Heart left ventricle (tissue), 16 donors: ENCODE results near the gene ADAMTS20. TPM values are rescaled to one million over a fixed set of nuclear protein-coding genes. Genes with fewer than 3 reads are reported as not detected.

ENCODE experiments used
- ATAC-seq, 4 donors: fragments of 200-7000 bp; cut with Tn5 transposase; one replicate each; pipeline ENCODE4 v1.9.1; 2020 to 2022; ENCODE audit warnings: moderate library complexity in 4 of 4, mild to moderate bottlenecking in 3 of 4, moderate number of reproducible peaks in 1 of 4
- DNase-seq, 5 donors: peaks; one replicate each; pipeline ENCODE4 v3.0.0-alpha.2; 2020
- H3K27ac ChIP-seq, 12 donors: fragments of 200-600 bp; sonication (generic) in 4 of 12; one replicate each; pipeline versions ENCODE4 v1.5.0 to v1.8.0; 2016 to 2022; ENCODE audit warnings: mild to moderate bottlenecking in 2 of 12
- H3K27me3 ChIP-seq, 9 donors: fragments of 200-600 bp; sonication (generic) in 2 of 9; one replicate each; pipeline versions ENCODE4 v1.5.1 to v1.8.0; 2016 to 2022; ENCODE audit warnings: mild to moderate bottlenecking in 3 of 9
- H3K36me3 ChIP-seq, 9 donors: fragments of 200-600 bp; sonication (generic) in 2 of 9; one replicate each; pipeline versions ENCODE4 v1.5.0 to v1.8.0; 2018 to 2022; ENCODE audit warnings: mild to moderate bottlenecking in 2 of 9
- H3K4me1 ChIP-seq, 12 donors: fragments of 200-600 bp; sonication (generic) in 4 of 12; one replicate each; pipeline versions ENCODE4 v1.5.0 to v1.8.0; 2016 to 2022; ENCODE audit warnings: mild to moderate bottlenecking in 3 of 12
- H3K4me3 ChIP-seq, 12 donors: fragments of 200-600 bp; sonication (generic) in 4 of 12; one replicate each; pipeline versions ENCODE4 v1.5.0 to v1.8.0; 2017 to 2022; ENCODE audit warnings: mild to moderate bottlenecking in 9 of 12, moderate library complexity in 4 of 12
- H3K9me3 ChIP-seq, 12 donors: fragments of 200-600 bp; sonication (generic) in 4 of 12; one replicate each; pipeline versions ENCODE4 v1.5.0 to v1.8.0; 2016 to 2022; ENCODE audit warnings: mild to moderate bottlenecking in 1 of 12
- CTCF ChIP-seq, 12 donors: fragments of 200-600 bp; sonication (generic) in 4 of 12; IDR thresholded peaks; one replicate each; pipeline versions ENCODE4 v1.5.0 to v1.8.0; 2018 to 2022; ENCODE audit warnings: antibody characterized with exemption in 12 of 12, mild to moderate bottlenecking in 5 of 12
- POLR2A ChIP-seq, 2 donors: fragments of 450-650 bp; IDR thresholded peaks; one replicate each; pipeline ENCODE4 v1.6.1; 2017; ENCODE audit warnings: antibody characterized with exemption in 2 of 2, mild to moderate bottlenecking in 2 of 2, moderate library complexity in 2 of 2
- WGBS, 4 donors: extraction: QIAGEN DNeasy Blood & Tissue Kit in 2 of 4; methylation state at CpG; one replicate each; pipeline versions ENCODE4 v1.1.5 to v1.1.7; 2013 to 2018; 5-methylcytosine and 5-hydroxymethylcytosine counted together
- intact Hi-C, 10 donors: fragments of 100-400 bp; cut with DNase I; formaldehyde crosslinking; loops; one replicate each; pipeline versions ENCODE4 v1.11.1 to v1.14.2; 2022
- polyA plus RNA-seq, 2 donors: library from polyadenylated mRNA; stranded (reverse); fragments of 200-250 nt; gene quantifications; one replicate each; pipeline ENCODE4 v1.2.3, GENCODE V29; 2013
- total RNA-seq, 9 donors: library from RNA; depleted of rRNA in 2 of 9; stranded (reverse); fragments of >200 nt in 2 of 9; fragmentation: NEBNext Ultra II Directional in 3 of 9; extraction: Animal tissue kit (Norgen Biotek cat#: 25700) in 3 of 9; gene quantifications; one replicate each; pipeline versions ENCODE4 v1.1.0 to v1.2.4, GENCODE V29; 2016 to 2023
- donor health status: ischemic (EF 13 %, LVEDD 7.1; RV severe dilation, severe dysfunction).
- donor health status: healthy with polysubstance abuse.
- donor health status: DM: no; HTN: yes; CAD: no.
- donor health status: DM: no; HTN: no; CAD: no.
- donor health status: ischemic (EF 25% LVEDD 6.9; RV normal size, moderate dysfunction).
- donor health status: ischemic (EF 25% LVEDD 5.7; RV mildly dilated, moderate dysfunction).
- donor health status: healthy.
- donor health status: DM: yes; HTN: yes; CAD: no.
- donor health status: ischemic (EF 35%, LVEDD 5.7; RV mildly dilated, moderate dysfunction).
- donor health status: nonischemic (EF 11% LVEDD 7.7; RV severe dilation, severe dysfunction).
- donor health status: DM: yes; HTN: yes; CAD: no.
- donor health status: PGD.
- donor health status: ischemic (EF 29% LVEDD 5.4; RV normal size, mild dysfunction).
- donor health status: nonischemic (EF 23%, LVEDD 6.1; RV moderate dilation, normal function).

The ADAMTS20 gene
- total and polyA plus RNA-seq, 11 donors = 0.05 TPM; not detected in 10

DNA sequence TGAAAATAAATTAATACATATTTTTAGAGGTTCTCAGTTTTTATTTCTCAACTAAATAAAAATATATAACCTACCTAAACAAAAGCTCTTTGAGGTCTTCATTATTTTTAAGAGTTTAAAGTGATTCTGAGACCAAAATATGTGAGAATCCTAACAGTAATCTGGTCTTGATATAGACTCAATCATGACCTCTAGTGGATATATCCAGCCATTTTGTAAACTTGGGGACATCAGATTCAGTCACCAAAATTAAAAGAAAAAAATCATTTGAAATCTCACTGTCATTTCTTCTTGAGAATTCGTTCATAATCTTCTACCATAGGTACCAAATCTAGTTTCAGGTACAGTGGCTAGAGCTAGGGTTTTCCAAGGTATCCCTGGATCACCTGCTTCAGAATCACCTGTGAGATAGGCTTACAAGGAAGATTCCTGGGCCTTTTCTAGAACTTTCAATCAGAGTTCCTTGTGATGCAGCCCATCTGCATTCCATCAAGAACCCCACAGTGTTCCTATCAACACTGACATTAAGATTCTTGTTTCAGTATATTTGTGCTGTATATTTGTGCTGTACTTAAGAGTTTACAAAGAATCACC, 214.9 kb downstream of the ADAMTS20 start:
- TF ChIP-seq POLR2A (IDR thresholded peaks at IDR 0.05) (no peak), CTCF (IDR thresholded peaks at IDR 0.05) (peak; percentile 25 to 63 (median 48))
- ATAC-seq (no peak), DNase-seq (no peak)
- WGBS, 4 donors = 39 to 44% (median 42%) methylated on average over 1 of the region's 1 CpG
- intact Hi-C loops = loop anchor here in 8 of 10 donors (5.0 to 10.0 kb wide), 7 partner anchors 750 to 1212 kb away; partner anchors contain the start of gene PRICKLE1 (in 5 of the 8)
- Histone ChIP-seq H3K27me3 (no peaks in the 10 kb centered on the region), H3K9me3 (no peaks in the 10 kb centered on the region), H3K36me3 (no peaks in the 10 kb centered on the region), H3K27ac (peak overlapping the region in 1 of 12 donors; percentile 58), H3K4me1 (peaks cover 0 to 17% (median 8%) of the 10 kb centered on the region in 12 donors), H3K4me3 (no peak overlapping the region)

DNA sequence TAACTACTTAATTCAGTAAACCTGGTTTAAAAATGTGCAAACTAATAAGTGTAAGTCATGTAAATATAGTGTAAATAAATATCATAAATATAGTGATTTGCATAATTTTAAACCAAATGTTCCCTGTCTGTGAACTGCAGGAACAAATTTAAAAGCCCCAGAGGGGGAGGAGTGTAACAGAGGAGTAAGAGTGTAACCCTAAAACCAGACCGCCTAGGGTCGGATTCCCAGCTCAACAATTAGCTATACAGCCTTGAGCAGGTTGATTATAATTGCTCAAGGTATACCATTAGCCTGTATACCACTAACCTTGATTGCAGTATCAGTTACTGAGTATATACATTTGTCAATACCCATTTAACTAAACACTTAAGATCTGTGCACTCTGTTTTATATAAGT, 218.4 kb downstream of the ADAMTS20 start:
- 92 to 97% (median 94%) methylated on average over 2 of the region's 2 CpGs for WGBS, 4 donors
- Histone ChIP-seq H3K4me3 (no peak overlapping the region), H3K4me1 (peaks cover 0 to 11% (median 5%) of the 10 kb centered on the region in 12 donors), H3K9me3 (peaks cover 0 to 1% (median 0%) of the 10 kb centered on the region in 12 donors), H3K36me3 (no peaks in the 10 kb centered on the region), H3K27me3 (no peaks in the 10 kb centered on the region), H3K27ac (no peak overlapping the region)
- intact Hi-C loops = loop anchor here in 6 of 10 donors (5.0 to 10.0 kb wide), 6 partner anchors 746 to 1209 kb away; partner anchors contain the start of gene PRICKLE1 (in 3 of the 6)
- no peak for ATAC-seq
- TF ChIP-seq POLR2A (IDR thresholded peaks at IDR 0.05) = no peak
- TF ChIP-seq CTCF (IDR thresholded peaks at IDR 0.05) = no peak
- no peak for DNase-seq

DNA sequence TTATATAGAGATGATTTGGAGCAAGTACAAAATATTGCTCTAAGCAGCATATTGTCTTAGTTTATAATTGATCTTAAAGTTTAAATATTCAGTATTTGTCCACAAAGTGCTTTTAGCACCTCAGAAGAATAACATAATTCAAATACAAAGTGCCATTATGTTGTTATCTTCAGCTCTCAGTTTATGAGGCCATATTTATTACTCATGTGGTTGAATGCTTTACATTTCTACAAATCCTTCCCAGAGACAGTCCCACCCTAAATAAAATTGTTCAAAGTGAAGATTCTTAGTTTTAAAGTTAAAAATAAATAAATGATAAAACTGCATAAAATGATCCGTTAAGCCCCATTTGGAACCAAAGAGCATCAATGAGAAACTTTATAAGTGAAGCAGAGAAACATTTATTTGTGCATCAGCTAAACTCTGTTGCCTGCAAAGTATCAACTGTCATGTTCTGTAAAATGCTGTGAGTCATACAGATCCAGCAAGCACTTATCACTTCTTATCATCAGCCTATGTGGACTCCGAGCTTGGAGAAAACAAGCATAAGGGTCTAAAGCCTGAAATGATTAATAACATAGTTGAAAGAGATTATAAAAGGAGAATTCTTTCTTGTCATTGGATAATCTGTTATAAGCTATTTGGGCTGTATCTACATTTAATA, 218.9 kb downstream of the ADAMTS20 start:
- ATAC-seq = no peak
- 32 to 46% (median 41%) methylated on average over 2 of the region's 2 CpGs for WGBS, 4 donors
- no peak overlapping the region for H3K27ac ChIP-seq
- intact Hi-C loops = loop anchor here in 6 of 10 donors (5.0 to 10.0 kb wide), 6 partner anchors 746 to 1208 kb away; partner anchors contain the start of gene PRICKLE1 (in 3 of the 6)
- H3K9me3 ChIP-seq = peaks cover 0 to 6% (median 0%) of the 10 kb centered on the region in 12 donors
- no peaks in the 10 kb centered on the region for H3K27me3 ChIP-seq
- TF ChIP-seq CTCF (IDR thresholded peaks at IDR 0.05) (no peak), POLR2A (IDR thresholded peaks at IDR 0.05) (no peak)
- no peaks in the 10 kb centered on the region for H3K36me3 ChIP-seq
- H3K4me1 ChIP-seq = peaks cover 0 to 6% (median 0%) of the 10 kb centered on the region in 12 donors
- DNase-seq = no peak
- no peak overlapping the region for H3K4me3 ChIP-seq

DNA sequence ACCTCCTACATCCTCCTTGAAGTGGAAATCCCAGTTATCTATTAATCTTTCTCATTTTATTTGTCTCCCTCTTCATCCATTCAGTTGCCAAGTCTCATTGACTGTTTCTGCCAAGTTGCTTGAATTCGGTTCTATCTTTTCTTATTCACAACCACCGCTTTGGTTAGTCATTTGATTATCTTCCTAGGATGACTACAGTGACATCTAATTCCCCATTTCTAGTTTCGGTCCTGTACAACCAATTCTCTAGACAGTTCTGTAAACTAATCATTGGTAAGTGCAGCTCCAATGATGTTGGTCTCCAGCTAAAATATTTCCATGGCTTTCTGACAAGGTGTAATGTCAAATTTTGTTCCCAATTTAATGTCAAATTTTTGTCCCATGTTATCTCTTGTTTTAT, 220.1 kb downstream of the ADAMTS20 start:
- Histone ChIP-seq H3K9me3 (peaks cover 0 to 11% (median 0%) of the 10 kb centered on the region in 12 donors), H3K27ac (no peak overlapping the region), H3K36me3 (no peaks in the 10 kb centered on the region), H3K27me3 (no peaks in the 10 kb centered on the region), H3K4me3 (no peak overlapping the region), H3K4me1 (peaks cover 0 to 2% (median 0%) of the 10 kb centered on the region in 12 donors)
- no peak for ATAC-seq
- TF ChIP-seq CTCF (IDR thresholded peaks at IDR 0.05) (no peak), POLR2A (IDR thresholded peaks at IDR 0.05) (no peak)
- intact Hi-C loops = loop anchor here in 6 of 10 donors (5.0 to 10.0 kb wide), 6 partner anchors 745 to 1207 kb away; partner anchors contain the start of gene PRICKLE1 (in 3 of the 6)
- no peak for DNase-seq
- WGBS, 4 donors = 76 to 85% (median 83%) methylated on average over 3 of the region's 3 CpGs
